22Rv1 (cell line): ENCODE measurements around the gene FAM149A.

Source experiments
- ZFX ChIP-seq: fragments of 450-650 bp; IDR thresholded peaks from 2 replicates; pipeline ENCODE4 v1.6.1; 2017; ENCODE audit warnings: antibody characterized with exemption, borderline replicate concordance
- TF ChIP-seq, protein P1 (sequence below): fragments of 450-650 bp; IDR thresholded peaks from 2 replicates; pipeline ENCODE4 v1.5.1; 2017; ENCODE audit warnings: mild to moderate bottlenecking

DNA sequence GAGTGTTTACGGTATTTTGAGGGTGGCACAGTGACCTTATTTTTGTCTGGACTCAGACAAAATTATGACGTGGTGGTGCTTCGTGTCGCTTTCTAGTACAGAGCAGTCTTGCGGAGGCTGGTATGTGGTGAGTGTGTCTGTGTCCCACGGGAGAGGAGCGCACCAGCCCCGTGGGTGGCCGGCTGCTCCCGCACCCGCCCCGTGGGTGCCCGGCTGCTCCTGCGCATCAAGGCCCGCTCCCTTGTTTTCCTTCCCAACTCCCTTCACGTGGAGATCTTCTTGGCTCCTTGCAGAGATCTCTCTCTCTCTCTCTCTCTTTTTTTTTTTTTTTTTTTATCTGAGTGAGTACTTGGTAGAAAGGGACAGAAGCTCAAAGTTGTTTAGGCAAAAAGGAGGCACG lies 12.2 kb upstream of the FAM149A start:
- TF ChIP-seq, protein P1, sequence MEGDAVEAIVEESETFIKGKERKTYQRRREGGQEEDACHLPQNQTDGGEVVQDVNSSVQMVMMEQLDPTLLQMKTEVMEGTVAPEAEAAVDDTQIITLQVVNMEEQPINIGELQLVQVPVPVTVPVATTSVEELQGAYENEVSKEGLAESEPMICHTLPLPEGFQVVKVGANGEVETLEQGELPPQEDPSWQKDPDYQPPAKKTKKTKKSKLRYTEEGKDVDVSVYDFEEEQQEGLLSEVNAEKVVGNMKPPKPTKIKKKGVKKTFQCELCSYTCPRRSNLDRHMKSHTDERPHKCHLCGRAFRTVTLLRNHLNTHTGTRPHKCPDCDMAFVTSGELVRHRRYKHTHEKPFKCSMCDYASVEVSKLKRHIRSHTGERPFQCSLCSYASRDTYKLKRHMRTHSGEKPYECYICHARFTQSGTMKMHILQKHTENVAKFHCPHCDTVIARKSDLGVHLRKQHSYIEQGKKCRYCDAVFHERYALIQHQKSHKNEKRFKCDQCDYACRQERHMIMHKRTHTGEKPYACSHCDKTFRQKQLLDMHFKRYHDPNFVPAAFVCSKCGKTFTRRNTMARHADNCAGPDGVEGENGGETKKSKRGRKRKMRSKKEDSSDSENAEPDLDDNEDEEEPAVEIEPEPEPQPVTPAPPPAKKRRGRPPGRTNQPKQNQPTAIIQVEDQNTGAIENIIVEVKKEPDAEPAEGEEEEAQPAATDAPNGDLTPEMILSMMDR: no peak
- TF ChIP-seq ZFX: no peak
